ENCODE measurements around the gene RGS12.

The RGS12 gene

GRCh38 chr4:3313556-3314228, 20.9 kb downstream of the RGS12 start:
- Mint-ChIP-seq H3K4me3 (no peak overlapping the region), H3K9me3 (no peaks in the 10 kb centered on the region), H3K27ac (no peak overlapping the region), H3K36me3 (peaks cover 3% of the 10 kb centered on the region), H3K4me1 (no peaks in the 10 kb centered on the region), H3K27me3 (peaks cover 5% of the 10 kb centered on the region)
- ATAC-seq (ENCODE audit: low read depth) (no peak), DNase-seq (ENCODE audit: low spot score in 2 of 2) (no peak)

GRCh38 chr4:3314706-3315260, 22.0 kb downstream of the RGS12 start:
- ATAC-seq (ENCODE audit: low read depth), result no peak
- H3K4me3 Mint-ChIP-seq, result no peak overlapping the region
- DNase-seq (ENCODE audit: low spot score in 2 of 2), result no peak
- H3K27me3 Mint-ChIP-seq, result no peaks in the 10 kb centered on the region
- H3K36me3 Mint-ChIP-seq, result peaks cover 2% of the 10 kb centered on the region
- H3K27ac Mint-ChIP-seq, result no peak overlapping the region
- H3K4me1 Mint-ChIP-seq, result no peaks in the 10 kb centered on the region
- no peaks in the 10 kb centered on the region for H3K9me3 Mint-ChIP-seq

GRCh38 chr4:3315566-3315965, 22.7 kb downstream of the RGS12 start:
- no peak overlapping the region for H3K27ac Mint-ChIP-seq
- no peak for ATAC-seq (ENCODE audit: low read depth)

GRCh38 chr4:3316146-3316545, 23.3 kb downstream of the RGS12 start:
- Mint-ChIP-seq H3K27me3 (no peaks in the 10 kb centered on the region), H3K4me3 (no peak overlapping the region), H3K36me3 (peaks cover 2% of the 10 kb centered on the region), H3K9me3 (no peaks in the 10 kb centered on the region), H3K4me1 (no peaks in the 10 kb centered on the region), H3K27ac (no peak overlapping the region)
- DNase-seq (ENCODE audit: low spot score in 2 of 2), result no peak
- no peak for ATAC-seq (ENCODE audit: low read depth)

More at GRCh38 chr4:3315566-3315965, 22.7 kb downstream of the RGS12 start:
- Mint-ChIP-seq H3K4me1 (no peaks in the 10 kb centered on the region), H3K27me3 (no peaks in the 10 kb centered on the region), H3K9me3 (no peaks in the 10 kb centered on the region), H3K36me3 (peaks cover 2% of the 10 kb centered on the region), H3K4me3 (no peak overlapping the region)
- no peak for DNase-seq (ENCODE audit: low spot score in 2 of 2)

- H3K27me3 Mint-ChIP-seq, result no peaks in the 10 kb centered on the region
- ATAC-seq (ENCODE audit: low read depth), result no peak
These were observed 24.3 kb downstream of the RGS12 start for GRCh38 chr4:3317011-3317655.

GRCh38 chr4:3317656-3318211, 24.9 kb downstream of the RGS12 start:
- H3K4me3 Mint-ChIP-seq, result no peak overlapping the region
- no peaks in the 10 kb centered on the region for H3K27me3 Mint-ChIP-seq
- no peaks in the 10 kb centered on the region for H3K4me1 Mint-ChIP-seq
- H3K27ac Mint-ChIP-seq, result no peak overlapping the region
- no peaks in the 10 kb centered on the region for H3K9me3 Mint-ChIP-seq
- no peak for ATAC-seq (ENCODE audit: low read depth)
- peaks cover 2% of the 10 kb centered on the region for H3K36me3 Mint-ChIP-seq
- DNase-seq (ENCODE audit: low spot score in 2 of 2), result no peak

More at GRCh38 chr4:3317011-3317655, 24.3 kb downstream of the RGS12 start:
- Mint-ChIP-seq H3K4me3 (no peak overlapping the region), H3K9me3 (no peaks in the 10 kb centered on the region), H3K36me3 (peaks cover 2% of the 10 kb centered on the region), H3K4me1 (no peaks in the 10 kb centered on the region), H3K27ac (no peak overlapping the region)
- DNase-seq (ENCODE audit: low spot score in 2 of 2), result no peak

- ATAC-seq (ENCODE audit: low read depth) (no peak), DNase-seq (ENCODE audit: low spot score in 2 of 2) (no peak)
- Mint-ChIP-seq H3K4me3 (no peak overlapping the region), H3K36me3 (peaks cover 2% of the 10 kb centered on the region), H3K27me3 (no peaks in the 10 kb centered on the region), H3K4me1 (no peaks in the 10 kb centered on the region), H3K9me3 (no peaks in the 10 kb centered on the region), H3K27ac (no peak overlapping the region)
These were observed 25.8 kb downstream of the RGS12 start for GRCh38 chr4:3318561-3319021.

GRCh38 chr4:3320361-3321023, 27.7 kb downstream of the RGS12 start:
- no peak for ATAC-seq (ENCODE audit: low read depth)
- no peak for DNase-seq (ENCODE audit: low spot score in 2 of 2)
- Mint-ChIP-seq H3K9me3 (no peaks in the 10 kb centered on the region), H3K4me1 (no peaks in the 10 kb centered on the region), H3K27ac (no peak overlapping the region), H3K4me3 (no peak overlapping the region), H3K27me3 (no peaks in the 10 kb centered on the region), H3K36me3 (peaks cover 2% of the 10 kb centered on the region)

- H3K4me3 Mint-ChIP-seq, result no peak overlapping the region
- H3K4me1 Mint-ChIP-seq, result no peaks in the 10 kb centered on the region
- H3K27ac Mint-ChIP-seq, result no peak overlapping the region
- H3K9me3 Mint-ChIP-seq, result no peaks in the 10 kb centered on the region
- no peaks in the 10 kb centered on the region for H3K27me3 Mint-ChIP-seq
- ATAC-seq (ENCODE audit: low read depth) (no peak), DNase-seq (ENCODE audit: low spot score in 2 of 2) (no peak)
- H3K36me3 Mint-ChIP-seq, result peaks cover 3% of the 10 kb centered on the region
These were observed 28.6 kb downstream of the RGS12 start for GRCh38 chr4:3321295-3321889.

- Mint-ChIP-seq H3K36me3 (peaks cover 3% of the 10 kb centered on the region), H3K27ac (no peak overlapping the region), H3K27me3 (no peaks in the 10 kb centered on the region), H3K4me1 (no peaks in the 10 kb centered on the region), H3K4me3 (no peak overlapping the region), H3K9me3 (no peaks in the 10 kb centered on the region)
- no peak for DNase-seq (ENCODE audit: low spot score in 2 of 2)
- no peak for ATAC-seq (ENCODE audit: low read depth)
These were observed 29.3 kb downstream of the RGS12 start for GRCh38 chr4:3322059-3322550.

- no peak overlapping the region for H3K4me3 Mint-ChIP-seq
- H3K27ac Mint-ChIP-seq, result no peak overlapping the region
- no peaks in the 10 kb centered on the region for H3K9me3 Mint-ChIP-seq
- DNase-seq (ENCODE audit: low spot score in 2 of 2) (no peak), ATAC-seq (ENCODE audit: low read depth) (no peak)
- H3K27me3 Mint-ChIP-seq, result peaks cover 2% of the 10 kb centered on the region
- H3K36me3 Mint-ChIP-seq, result peaks cover 3% of the 10 kb centered on the region
- no peaks in the 10 kb centered on the region for H3K4me1 Mint-ChIP-seq
These were observed 30.3 kb downstream of the RGS12 start for GRCh38 chr4:3323071-3323481.

- DNase-seq (ENCODE audit: low spot score in 2 of 2), result no peak
- ATAC-seq (ENCODE audit: low read depth), result no peak
- H3K4me3 Mint-ChIP-seq, result no peak overlapping the region
- H3K27me3 Mint-ChIP-seq, result peaks cover 2% of the 10 kb centered on the region
- H3K36me3 Mint-ChIP-seq, result peaks cover 3% of the 10 kb centered on the region
- no peak overlapping the region for H3K27ac Mint-ChIP-seq
- H3K9me3 Mint-ChIP-seq, result no peaks in the 10 kb centered on the region
- no peaks in the 10 kb centered on the region for H3K4me1 Mint-ChIP-seq
These were observed 31.4 kb downstream of the RGS12 start for GRCh38 chr4:3324093-3324815.

All from memory B cell (primary cell).